KOPT-K1 (cell line): ENCODE data around the gene TFCP2L1.
"Not testable (repeated sequence)": the region's sequence is repeated elsewhere in the genome, so short reads cannot be mapped to it uniquely, and the experiment has no call there.

ENCODE experiments used
- H3K27ac ChIP-seq: fragments of 200-600 bp; sonication (generic); 2 replicates; pipeline ENCODE4 v1.5.1; 2016; ENCODE audit warnings: antibody characterized with exemption, mild to moderate bottlenecking, low read depth, low read length; ENCODE audit not compliant: poor library complexity, severe bottlenecking
- H3K36me3 ChIP-seq: fragments of 200-600 bp; sonication (generic); 2 replicates; pipeline ENCODE4 v1.5.1; 2017; ENCODE audit warnings: antibody characterized with exemption, mild to moderate bottlenecking, low read length, moderate library complexity; ENCODE audit not compliant: insufficient read depth
- H3K9me3 ChIP-seq: fragments of 200-600 bp; sonication (generic); 2 replicates; pipeline ENCODE4 v1.5.1; 2017; ENCODE audit warnings: antibody characterized with exemption, low read length, mild to moderate bottlenecking; ENCODE audit not compliant: insufficient read depth, poor library complexity, severe bottlenecking

The TFCP2L1 gene

DNA sequence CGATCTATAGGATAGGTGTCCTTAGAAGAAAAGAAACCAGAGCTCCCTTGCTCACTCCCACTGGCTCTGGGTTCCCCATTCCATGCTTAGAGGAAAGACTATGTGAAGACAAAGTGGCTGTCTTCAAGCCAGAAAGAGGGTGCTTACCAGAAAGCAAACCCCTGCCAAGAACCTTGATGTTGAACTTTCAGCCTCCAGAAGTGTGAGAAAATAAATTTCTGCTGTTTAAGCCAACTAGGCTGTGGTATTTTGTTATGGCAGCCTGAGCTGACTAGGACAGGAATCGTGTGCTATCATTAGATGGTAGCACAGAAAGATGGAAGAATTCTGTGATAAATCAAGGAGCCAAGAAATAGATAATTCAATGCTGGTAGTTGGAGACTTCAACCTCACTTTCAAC is 19.9 kb upstream of the TFCP2L1 start:
- Histone ChIP-seq H3K9me3 (peaks cover 5% of the 10 kb centered on the region), H3K27ac (no peak overlapping the region), H3K36me3 (no peaks in the 10 kb centered on the region)

DNA sequence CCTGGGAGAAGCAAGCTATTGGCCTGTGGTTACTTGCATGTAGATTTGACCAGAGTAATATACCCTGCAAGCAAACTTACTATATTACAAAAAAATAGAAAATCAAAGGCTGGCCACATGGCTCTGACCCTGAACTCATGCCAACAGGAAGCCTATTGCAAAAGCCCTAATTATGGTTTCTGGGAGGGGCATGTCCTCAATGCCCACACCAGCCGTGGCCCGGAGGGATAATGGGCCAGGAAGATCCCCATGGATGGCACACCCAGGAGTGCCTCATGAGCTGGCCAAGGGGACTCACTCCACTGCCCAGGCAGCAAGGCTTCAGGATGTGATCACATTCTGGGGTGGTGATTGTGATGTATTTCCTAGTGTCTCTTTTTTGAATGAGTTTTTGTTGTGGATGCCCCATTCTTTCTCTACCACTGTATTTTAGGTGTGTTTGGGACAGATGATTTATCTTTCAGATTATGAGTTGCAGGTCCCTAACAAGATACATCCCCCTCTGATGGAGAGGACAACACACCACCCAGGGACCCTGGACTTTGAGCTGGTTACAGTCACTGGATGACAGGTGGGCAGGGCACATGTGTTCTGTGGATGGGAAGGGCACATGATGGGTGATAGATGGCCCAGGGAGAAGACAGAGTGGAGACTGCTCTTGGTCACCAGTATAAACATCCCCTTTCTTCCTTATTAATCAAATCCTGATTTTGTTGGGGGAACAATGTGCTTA is 18.7 kb upstream of the TFCP2L1 start:
- Histone ChIP-seq H3K36me3 (no peaks in the 10 kb centered on the region), H3K9me3 (peaks cover 5% of the 10 kb centered on the region), H3K27ac (no peak overlapping the region)

DNA sequence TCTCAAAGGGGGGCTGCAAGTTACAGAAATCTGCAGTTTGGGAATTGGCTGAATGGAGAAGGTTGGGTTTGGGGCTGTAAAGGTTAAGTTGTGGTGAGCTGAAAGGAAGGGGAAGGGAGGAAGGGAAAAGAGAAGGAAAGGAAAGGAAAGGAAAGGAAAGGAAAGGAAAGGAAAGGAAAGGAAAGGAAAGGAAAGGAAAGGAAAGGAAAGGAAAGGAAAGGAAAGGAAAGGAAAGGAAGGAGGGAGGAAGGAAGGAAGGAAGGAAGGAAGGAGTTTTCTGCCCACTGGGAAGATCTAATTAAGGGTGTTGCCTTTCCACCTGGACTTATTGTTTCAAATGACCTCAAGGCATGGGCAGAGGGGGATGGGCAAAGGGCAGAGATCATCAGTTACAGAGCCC is 16.2 kb upstream of the TFCP2L1 start:
- not testable (repeated sequence) for H3K9me3 ChIP-seq, H3K36me3 ChIP-seq, H3K27ac ChIP-seq

DNA sequence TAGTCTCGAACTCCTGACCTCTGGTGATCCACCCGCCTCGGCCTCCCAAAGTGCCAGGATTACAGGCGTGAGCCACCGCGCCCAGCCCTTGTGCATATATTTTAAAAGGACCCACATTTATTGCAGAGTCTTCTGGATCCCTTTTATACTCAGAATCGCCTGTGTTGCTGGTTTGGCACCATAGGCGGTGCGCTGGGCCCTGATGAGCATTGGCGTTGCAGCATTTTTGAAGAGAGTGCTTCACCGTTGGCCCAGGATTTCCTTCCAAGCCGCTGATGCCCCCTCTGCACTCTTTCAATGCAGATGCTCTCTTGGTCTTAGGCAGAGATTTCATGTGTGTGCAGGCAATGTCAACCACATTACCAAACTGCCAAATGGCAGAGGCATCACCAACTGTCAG is 13.5 kb upstream of the TFCP2L1 start:
- Histone ChIP-seq H3K27ac (no peak overlapping the region), H3K36me3 (no peaks in the 10 kb centered on the region), H3K9me3 (peaks cover 19% of the 10 kb centered on the region)

DNA sequence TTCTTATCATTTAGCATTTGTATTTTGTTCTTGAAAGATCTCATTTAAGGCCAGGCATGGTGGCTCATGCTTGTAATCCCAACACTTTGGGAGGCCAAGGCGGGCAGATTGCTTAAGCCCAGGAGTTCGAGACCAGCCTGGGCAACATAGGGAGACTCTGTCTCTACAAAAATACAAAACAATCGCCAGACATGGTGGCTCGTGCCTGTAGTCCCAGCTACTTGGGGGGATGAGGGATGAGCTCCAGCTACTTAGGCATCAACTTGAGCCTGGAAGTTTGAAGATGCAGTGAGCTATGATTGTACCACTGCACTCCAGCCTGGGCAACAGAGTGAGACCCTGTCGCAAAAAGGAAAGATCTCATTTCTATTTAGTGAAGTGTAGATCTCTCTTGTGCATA is 12.9 kb upstream of the TFCP2L1 start:
- peaks cover 19% of the 10 kb centered on the region for H3K9me3 ChIP-seq
- H3K36me3 ChIP-seq, H3K27ac ChIP-seq: not testable (repeated sequence)

DNA sequence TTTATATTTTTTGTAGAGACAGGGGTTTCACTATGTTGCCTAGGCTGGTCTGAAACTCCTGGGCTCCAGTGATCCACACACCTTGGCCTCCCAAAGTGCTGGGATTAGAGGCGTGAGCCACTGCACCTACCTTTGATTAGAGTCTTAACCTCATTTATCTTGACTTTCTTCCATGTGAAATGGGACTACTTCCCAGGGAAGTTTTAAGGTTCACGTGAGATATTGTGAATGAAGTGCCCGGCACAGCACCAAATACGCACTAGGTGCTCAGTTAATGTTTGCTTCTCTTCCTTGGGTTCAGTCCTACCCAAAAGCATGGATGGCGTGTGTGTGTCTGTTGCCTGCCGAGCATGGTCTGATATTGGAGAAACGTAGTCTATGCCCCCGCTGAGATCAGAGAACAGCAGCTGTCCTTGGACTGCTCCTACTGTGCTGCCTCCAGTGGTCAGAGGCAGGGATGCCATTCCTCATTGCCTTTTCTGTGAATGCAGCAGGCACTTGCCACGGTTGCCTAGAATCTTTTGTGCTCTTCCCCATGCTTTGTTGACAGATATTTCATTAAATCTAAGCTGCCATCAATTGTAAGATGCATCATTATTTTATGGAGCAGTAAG is 12.3 kb upstream of the TFCP2L1 start:
- H3K36me3 ChIP-seq, result no peaks in the 10 kb centered on the region
- peaks cover 19% of the 10 kb centered on the region for H3K9me3 ChIP-seq
- H3K27ac ChIP-seq, result no peak overlapping the region

DNA sequence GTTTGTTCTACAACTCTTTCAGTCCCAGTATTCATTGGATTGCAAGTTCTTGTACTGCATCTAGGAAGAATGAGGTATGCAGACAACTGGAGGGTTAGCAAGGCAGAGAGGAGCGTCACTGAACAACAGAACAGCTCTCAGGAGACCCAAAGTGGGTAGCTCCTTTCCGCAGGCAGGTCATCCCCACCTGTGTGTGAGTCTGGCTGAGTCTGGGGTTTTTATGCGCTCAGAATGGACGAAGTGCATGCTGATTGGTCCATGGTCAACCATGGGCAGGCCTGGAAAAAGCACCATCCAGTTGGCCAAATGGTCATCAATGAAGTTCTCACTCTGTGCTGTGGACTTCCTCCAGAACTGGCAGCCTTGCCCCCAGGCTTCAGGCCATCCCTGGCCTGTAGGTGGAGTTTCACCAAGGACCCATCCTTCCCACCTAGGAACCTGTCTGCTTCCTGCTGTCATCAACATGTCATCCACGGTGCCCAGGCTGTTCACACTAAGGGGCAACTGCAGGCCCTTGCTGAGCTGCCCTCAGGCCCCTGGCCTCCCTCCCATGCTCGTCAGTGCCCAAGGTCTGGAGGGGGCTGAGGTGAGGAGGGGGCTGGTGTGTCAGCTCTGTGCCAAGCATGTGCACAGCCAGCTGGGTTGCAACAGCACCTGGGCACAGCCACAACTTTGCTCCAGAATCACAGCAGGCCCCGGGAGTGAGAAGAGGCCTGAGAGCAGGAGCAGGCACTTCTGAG is 11.1 kb upstream of the TFCP2L1 start:
- H3K9me3 ChIP-seq, result peaks cover 17% of the 10 kb centered on the region
- H3K27ac ChIP-seq, result no peak overlapping the region
- no peaks in the 10 kb centered on the region for H3K36me3 ChIP-seq

DNA sequence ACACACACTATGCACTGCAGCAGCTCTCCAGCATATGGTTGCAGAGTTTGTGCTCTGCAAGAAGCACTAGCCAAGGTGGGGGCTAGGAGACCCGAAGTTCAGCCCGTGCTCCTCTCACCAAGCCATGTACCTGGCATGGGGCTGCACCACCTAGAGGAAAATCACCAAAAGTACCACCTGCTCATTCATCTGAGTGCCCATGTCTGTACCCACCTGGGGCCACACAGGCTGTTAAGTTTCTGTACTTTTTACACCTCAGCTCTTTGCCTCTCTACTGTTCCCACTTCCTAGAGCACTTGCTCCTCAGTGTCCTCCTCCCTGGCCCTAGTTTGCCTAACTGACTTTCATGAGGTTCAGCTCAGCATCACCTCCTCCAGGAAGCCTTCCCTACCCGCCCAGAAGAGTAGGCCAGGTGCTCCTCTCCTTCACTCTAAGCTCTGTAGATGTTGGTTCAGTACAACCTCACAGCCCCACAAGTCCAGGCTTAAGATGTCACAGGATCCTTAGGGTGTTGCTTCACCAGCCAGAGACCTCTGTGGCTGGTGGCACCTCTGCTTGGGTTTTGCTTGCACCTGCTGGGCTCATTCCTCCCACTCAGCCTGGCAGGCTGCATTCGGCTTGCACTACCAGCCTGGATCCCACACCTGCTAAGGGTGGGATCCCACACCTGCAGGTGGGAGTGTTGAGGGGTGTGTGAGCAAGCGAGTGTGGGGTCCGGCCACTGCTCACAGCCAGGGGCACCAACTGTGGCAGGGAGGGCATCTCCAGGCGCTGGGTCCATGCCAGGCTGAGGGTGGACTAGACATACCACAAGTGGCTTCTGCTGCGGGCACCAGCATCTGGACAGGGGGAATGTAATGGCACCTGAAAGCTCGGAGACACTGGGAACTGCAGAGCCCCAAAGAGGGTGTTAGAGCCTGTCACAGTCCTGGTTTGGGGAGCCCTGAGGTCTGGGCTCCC is 10.2 kb upstream of the TFCP2L1 start:
- H3K36me3 ChIP-seq, result no peaks in the 10 kb centered on the region
- no peak overlapping the region for H3K27ac ChIP-seq
- peaks cover 13% of the 10 kb centered on the region for H3K9me3 ChIP-seq

DNA sequence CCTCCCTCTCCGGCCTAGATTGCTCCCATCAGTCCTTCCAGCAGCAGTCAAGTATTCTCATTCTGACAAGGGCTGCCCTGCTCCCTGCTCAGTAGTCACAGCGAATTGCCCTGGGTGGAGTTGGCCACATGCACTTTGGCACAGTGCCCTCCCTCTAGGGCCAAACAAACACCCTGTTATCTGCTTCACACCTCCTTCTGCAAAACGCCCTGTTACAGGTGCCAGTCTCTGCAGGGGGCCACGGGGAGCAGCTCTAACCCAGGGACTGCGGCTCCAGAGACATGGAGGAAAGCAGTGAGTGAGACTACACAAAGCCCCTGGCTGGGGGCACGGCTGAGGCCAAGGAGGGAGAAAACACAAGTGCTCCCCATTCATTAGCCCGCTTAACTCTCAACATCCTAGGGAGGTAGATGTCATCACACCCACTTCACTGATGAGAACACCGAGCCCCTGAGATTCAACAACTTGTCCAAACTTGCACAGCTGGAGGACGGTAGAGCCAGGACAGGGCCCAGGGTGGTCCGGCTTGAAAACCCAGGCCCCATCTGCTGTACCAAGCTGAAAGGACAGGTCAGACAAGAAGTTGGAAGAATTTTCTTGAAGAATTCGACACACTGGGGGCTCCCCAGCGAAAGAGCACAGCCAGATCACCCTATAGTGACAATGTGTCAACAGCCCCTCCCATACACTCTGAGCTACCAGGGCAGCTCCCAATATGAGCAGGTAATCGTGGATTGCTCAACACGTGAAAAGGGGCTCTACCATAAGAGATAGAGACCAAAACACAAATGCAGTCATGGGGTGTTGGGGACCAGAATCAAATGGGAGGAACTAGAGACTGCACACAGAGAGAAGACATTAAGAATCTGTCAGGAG is 8.7 kb upstream of the TFCP2L1 start:
- H3K27ac ChIP-seq, result no peak overlapping the region
- H3K36me3 ChIP-seq, result no peaks in the 10 kb centered on the region
- H3K9me3 ChIP-seq, result peaks cover 13% of the 10 kb centered on the region

DNA sequence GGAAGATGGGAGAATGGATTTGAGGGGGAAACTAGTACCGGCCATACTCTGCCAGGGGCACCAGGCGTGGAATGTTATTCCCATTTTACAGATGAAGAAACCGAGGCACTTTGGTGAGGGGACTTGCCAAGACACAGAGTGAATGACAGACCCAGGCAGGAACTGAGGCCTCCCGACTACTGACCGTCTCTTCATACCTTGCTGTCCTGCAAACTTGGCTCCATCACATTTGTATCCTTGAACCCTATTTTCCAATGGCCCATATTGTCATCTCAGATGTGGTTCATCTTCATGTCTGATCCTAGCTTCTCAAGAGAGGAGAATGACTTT is 6.2 kb upstream of the TFCP2L1 start:
- Histone ChIP-seq H3K9me3 (peaks cover 9% of the 10 kb centered on the region), H3K27ac (no peak overlapping the region), H3K36me3 (no peaks in the 10 kb centered on the region)

DNA sequence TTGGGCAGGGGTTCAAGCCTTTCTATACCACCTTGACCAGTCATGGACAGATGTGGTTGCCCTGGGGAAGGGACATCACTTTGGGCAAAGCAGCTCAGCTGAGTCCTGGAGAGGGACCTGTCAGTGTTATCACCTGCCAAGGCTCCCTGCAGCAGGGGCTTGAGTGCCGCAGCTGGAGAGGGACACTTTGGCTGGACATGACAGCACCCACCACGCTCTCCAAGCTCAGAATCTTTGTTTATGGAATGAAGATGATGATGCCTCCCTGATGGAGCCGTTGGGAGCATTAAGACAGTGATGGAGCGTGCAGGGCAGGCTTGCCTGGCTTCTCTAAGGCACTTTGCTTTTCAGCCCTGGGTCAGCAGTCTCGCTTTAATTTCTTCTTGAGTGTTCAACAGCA is 4.3 kb upstream of the TFCP2L1 start:
- H3K36me3 ChIP-seq, result no peaks in the 10 kb centered on the region
- H3K27ac ChIP-seq, result no peak overlapping the region
- no peaks in the 10 kb centered on the region for H3K9me3 ChIP-seq

DNA sequence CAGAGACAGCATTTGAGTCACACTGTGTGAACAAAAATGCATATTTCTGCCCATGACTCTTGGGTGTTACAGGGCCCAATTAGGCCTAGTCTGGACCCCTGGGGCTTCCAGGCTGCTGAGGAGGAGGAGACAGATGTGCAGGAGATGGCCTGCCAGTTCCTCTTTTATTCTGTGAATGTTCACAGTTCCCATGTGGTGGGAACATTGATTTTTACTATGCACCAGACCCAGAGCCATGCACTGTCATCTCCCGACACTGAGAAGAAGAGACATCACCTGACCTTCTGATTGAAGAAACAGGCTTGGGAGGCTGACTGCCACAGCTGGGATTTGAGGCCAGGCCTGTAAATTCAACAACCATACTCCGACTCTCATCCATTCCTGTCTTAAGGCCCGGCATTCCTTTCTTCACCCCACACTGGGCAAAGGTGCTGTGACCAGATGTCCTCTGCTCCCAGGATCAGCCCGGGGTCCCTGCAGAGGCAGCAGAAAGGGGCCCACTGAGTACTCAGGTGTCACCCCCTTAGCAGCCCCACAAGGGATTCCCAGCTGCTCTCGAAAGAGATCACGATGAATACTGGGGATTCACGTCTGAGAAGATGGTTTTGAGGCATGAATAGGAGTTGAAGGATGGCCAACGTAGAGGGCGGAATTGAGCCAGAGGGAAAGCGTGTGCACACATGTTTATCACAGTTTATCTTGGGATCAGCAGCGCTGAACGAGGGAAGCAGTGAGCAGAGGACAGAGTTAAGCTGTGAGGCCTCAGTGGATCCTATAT is 3.6 kb upstream of the TFCP2L1 start:
- Histone ChIP-seq H3K27ac (no peak overlapping the region), H3K9me3 (no peaks in the 10 kb centered on the region), H3K36me3 (no peaks in the 10 kb centered on the region)

DNA sequence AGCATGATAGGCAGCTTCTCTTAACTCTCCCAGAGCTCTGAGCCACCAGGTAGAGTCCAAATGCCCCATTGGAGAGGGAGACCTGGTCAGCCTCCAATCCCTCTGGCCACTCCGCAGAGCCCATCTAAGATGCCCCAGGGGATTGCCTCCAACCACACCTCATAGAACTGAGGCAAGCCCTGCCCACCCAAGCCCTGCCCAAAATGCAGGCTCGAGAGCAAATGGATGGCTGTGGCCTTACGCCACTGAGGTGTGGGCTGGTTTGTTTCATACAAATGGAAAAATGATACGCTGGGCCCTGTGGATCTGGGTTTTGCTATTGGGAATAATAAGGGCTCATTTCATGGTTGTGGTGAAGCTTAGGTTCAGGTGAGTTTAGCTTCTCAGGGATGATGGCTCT is 3.0 kb upstream of the TFCP2L1 start:
- H3K9me3 ChIP-seq, result no peaks in the 10 kb centered on the region
- H3K27ac ChIP-seq, result no peak overlapping the region
- H3K36me3 ChIP-seq, result no peaks in the 10 kb centered on the region
